Measurements from ENCODE around the gene CKB.
"Not testable (repeated sequence)": the region's sequence is repeated elsewhere in the genome, so short reads cannot be mapped to it uniquely, and the experiment has no call there.

Gene CKB

GRCh38 chr14:103528146-103528586 lies 5.5 kb upstream of the CKB start:
- no peaks in the 10 kb centered on the region; the same call in 1 of the 2 replicates for H3K36me3 ChIP-seq (ENCODE audit: insufficient read depth, low read length)
- H3K4me1 ChIP-seq (ENCODE audit: insufficient read depth, low read length): no peaks in the 10 kb centered on the region; the same call in 1 of the 2 replicates
- no peaks in the 10 kb centered on the region for H3K9me3 ChIP-seq (ENCODE audit: control insufficient read depth, insufficient read depth, low read length)
- H3K9ac ChIP-seq (ENCODE audit: low read depth, low read length): peak overlapping the region; percentile 89

- Histone ChIP-seq H3K36me3 (ENCODE audit: insufficient read depth, low read length) (no peaks in the 10 kb centered on the region; the same call in 1 of the 2 replicates), H3K9ac (ENCODE audit: low read depth, low read length) (0 out of 2 replicates have a peak overlapping the region, but pooled peaks have one; percentile 89), H3K4me1 (ENCODE audit: insufficient read depth, low read length) (no peaks in the 10 kb centered on the region; the same call in 1 of the 2 replicates), H3K9me3 (ENCODE audit: control insufficient read depth, insufficient read depth, low read length) (no peaks in the 10 kb centered on the region)
Observed at GRCh38 chr14:103527408-103528145, 4.9 kb upstream of the CKB start.

- Histone ChIP-seq H3K9me3 (ENCODE audit: control insufficient read depth, insufficient read depth, low read length) (no peaks in the 10 kb centered on the region), H3K36me3 (ENCODE audit: insufficient read depth, low read length) (no peaks in the 10 kb centered on the region; the same call in 1 of the 2 replicates), H3K9ac (ENCODE audit: low read depth, low read length) (no peak overlapping the region), H3K4me1 (ENCODE audit: insufficient read depth, low read length) (no peaks in the 10 kb centered on the region; the same call in 1 of the 2 replicates)
Observed at GRCh38 chr14:103526914-103527248, 4.3 kb upstream of the CKB start.

GRCh38 chr14:103526247-103526913 lies 3.8 kb upstream of the CKB start:
- no peaks in the 10 kb centered on the region for H3K9me3 ChIP-seq (ENCODE audit: control insufficient read depth, insufficient read depth, low read length)
- H3K9ac ChIP-seq (ENCODE audit: low read depth, low read length): no peak overlapping the region
- no peaks in the 10 kb centered on the region; the same call in 1 of the 2 replicates for H3K36me3 ChIP-seq (ENCODE audit: insufficient read depth, low read length)
- H3K4me1 ChIP-seq (ENCODE audit: insufficient read depth, low read length): no peaks in the 10 kb centered on the region; the same call in 1 of the 2 replicates

DNA sequence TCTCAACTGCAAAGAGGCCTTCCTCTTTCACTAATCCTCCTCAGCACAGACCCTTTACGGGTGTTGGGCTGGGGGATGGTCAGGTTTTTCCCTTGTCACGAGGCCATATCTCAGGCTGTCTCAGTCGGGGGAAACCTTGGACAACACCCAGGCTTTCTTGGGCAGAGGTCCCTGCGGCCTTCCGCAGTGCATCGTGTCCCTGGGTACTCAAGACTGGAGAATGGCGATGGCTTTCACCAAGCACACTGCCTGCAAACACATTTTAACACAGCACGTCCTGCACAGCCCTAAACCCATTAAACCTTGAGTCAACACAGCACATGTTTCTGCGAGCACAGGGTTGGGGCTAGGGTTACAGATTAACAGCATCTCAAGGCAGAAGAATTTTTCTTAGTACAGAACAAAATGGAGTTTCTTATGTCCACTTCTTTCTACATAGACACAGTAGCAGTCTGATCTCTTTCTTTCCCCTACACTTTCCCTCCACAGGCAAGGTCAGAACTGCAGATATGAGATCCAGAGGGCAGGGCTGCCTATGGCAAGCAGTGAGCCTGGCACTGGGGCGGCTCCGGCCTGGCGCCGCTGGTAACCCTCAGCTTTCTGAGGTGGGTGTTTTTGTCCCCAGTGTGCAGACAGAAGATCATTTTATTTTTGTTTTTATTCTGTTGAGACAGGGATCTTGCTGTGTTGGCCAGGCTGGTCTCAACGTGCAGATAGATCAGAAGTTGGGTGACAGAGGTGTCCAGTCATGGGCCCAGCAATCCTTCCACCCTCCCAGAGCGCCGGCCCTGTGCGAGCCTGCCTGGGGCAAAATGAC lies 3.0 kb upstream of the CKB start:
- not testable (repeated sequence) for H3K9me3 ChIP-seq (ENCODE audit: control insufficient read depth, insufficient read depth, low read length); H3K36me3 ChIP-seq (ENCODE audit: insufficient read depth, low read length); H3K9ac ChIP-seq (ENCODE audit: low read depth, low read length); H3K4me1 ChIP-seq (ENCODE audit: insufficient read depth, low read length)

- Histone ChIP-seq H3K9ac (ENCODE audit: low read depth, low read length) (no peak overlapping the region), H3K36me3 (ENCODE audit: insufficient read depth, low read length) (no peaks in the 10 kb centered on the region), H3K4me1 (ENCODE audit: insufficient read depth, low read length) (no peaks in the 10 kb centered on the region; the same call in 1 of the 2 replicates), H3K9me3 (ENCODE audit: control insufficient read depth, insufficient read depth, low read length) (no peaks in the 10 kb centered on the region)
Observed at GRCh38 chr14:103524002-103524935, 1.6 kb upstream of the CKB start.

DNA sequence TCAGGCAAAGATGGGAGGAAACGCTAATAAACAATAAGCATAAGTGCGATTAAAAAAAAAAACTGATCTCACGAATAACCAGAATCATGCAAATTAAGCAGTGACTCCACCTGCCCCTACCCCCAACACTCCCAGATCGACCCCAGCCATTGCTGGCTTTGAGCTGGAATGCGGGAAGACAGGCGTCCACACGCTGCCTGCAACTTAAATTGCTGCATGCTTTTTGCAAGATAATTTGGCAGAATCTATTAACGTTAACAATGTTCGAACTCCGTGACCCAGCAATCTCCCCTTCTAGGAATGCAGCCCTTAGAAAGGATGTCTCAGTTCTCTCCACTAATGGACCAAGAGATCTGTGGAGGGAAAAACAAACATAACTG lies 935 bp upstream of the CKB start:
- Histone ChIP-seq H3K9me3 (ENCODE audit: control insufficient read depth, insufficient read depth, low read length) (no peaks in the 10 kb centered on the region), H3K4me1 (ENCODE audit: insufficient read depth, low read length) (peaks cover 5% of the 10 kb centered on the region; the same call in 1 of the 2 replicates), H3K36me3 (ENCODE audit: insufficient read depth, low read length) (no peaks in the 10 kb centered on the region), H3K9ac (ENCODE audit: low read depth, low read length) (peak overlapping the region; percentile 76)

DNA sequence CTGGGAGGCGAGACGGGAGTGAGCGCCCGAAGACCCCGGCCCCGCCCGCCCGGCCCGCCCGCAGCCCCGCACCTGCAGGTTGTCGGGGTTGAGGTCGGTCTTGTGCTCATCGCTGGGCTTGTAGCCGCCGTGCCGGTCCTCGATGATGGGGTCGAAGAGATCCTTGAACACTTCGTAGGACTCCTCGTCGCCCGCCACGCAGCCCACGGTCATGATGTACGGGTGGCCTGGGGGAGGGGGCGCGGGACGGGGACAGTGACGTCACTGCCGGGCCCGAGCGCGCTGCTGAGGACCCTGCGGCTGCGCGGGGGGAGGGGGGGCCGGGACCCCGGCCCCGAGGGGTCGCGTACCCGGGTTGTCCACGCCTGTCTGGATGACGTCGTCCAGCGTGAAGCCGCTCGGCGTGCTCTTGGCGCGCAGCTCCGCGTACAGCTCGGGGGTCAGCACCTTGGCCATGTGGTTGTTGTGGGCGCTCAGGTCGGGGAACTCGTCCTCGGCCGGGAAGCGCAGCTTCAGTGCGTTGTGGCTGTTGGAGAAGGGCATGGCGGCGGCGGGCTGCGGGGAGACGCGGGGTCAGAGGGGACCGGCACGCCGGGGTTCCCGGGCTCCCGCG lies 573 bp downstream of the CKB start:
- H3K4me1 ChIP-seq (ENCODE audit: insufficient read depth, low read length): peaks cover 5% of the 10 kb centered on the region; the same call in 1 of the 2 replicates
- peak overlapping the region; percentile 76 for H3K9ac ChIP-seq (ENCODE audit: low read depth, low read length)
- H3K36me3 ChIP-seq (ENCODE audit: insufficient read depth, low read length): no peaks in the 10 kb centered on the region
- H3K9me3 ChIP-seq (ENCODE audit: control insufficient read depth, insufficient read depth, low read length): no peaks in the 10 kb centered on the region

DNA sequence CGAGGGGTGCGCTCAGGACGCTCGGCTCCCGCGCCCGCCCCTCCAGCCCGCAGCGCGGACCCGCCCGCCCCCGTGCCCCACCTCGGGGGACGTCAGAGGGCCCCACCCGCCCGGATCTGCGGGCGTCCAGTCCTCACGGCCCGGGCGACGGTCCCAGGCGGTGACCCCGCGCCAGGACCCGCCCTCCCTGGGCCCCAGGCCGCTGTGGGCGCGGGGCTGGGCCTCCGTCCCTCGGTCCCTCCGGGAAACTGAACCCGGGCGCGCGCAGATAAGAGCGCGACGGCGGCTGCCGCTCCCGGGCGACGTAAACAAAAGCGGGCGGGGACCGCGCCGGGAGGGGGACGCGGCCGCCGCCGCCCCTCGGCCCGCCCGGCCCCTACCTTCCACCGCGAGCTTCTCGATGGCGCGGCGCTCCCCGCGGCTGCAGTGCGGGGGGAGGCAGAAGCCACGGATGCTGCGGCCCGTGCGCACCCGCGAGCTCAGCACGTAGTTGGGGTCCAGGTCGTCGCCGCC lies 1.1 kb downstream of the CKB start:
- Histone ChIP-seq H3K9me3 (ENCODE audit: control insufficient read depth, insufficient read depth, low read length) (no peaks in the 10 kb centered on the region), H3K4me1 (ENCODE audit: insufficient read depth, low read length) (peaks cover 8% of the 10 kb centered on the region), H3K9ac (ENCODE audit: low read depth, low read length) (peak overlapping the region; percentile 76), H3K36me3 (ENCODE audit: insufficient read depth, low read length) (no peaks in the 10 kb centered on the region)

DNA sequence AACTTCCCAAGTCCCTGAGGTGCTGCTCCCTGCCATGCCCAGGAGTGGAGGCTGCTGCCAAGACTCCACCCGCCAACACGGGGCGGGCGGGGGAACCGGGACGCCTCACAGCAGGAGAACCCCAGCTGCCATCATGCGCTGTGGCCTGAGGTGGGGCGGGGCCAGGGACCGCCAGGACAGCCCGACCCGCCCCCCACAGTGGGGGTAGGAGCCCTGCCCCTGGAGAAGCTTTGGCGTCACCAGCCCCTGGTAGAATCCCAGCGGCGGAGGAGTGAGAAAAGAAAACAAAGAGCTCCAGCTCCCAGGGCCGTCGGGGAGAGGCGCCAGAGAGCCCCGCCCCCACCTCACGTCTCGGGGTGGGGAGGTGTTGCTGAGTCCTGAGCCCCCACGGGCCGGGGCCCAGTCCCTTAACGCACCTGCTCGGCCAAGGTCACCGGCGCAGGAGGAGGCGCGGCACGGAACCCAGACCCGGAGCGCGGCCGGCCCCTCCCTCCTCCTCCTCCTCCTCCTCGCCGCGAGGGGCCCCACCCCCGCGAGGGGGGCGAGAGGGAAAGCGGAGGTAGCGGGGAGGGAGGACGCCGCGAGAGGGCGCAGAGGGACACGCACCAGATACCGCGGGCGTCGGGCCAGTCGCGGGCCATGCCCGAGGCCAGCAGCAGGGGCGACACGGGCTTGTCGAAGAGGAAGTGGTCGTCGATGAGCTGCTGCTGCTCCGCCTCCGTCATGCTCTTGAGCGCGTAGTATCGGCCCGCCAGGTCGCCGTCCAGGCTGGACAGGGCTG lies 1.8 kb downstream of the CKB start:
- H3K9ac ChIP-seq (ENCODE audit: low read depth, low read length): peak overlapping the region; percentile 76; the same call in 1 of the 2 replicates
- H3K4me1 ChIP-seq (ENCODE audit: insufficient read depth, low read length): peaks cover 8% of the 10 kb centered on the region
- no peaks in the 10 kb centered on the region for H3K36me3 ChIP-seq (ENCODE audit: insufficient read depth, low read length)
- no peaks in the 10 kb centered on the region for H3K9me3 ChIP-seq (ENCODE audit: control insufficient read depth, insufficient read depth, low read length)

DNA sequence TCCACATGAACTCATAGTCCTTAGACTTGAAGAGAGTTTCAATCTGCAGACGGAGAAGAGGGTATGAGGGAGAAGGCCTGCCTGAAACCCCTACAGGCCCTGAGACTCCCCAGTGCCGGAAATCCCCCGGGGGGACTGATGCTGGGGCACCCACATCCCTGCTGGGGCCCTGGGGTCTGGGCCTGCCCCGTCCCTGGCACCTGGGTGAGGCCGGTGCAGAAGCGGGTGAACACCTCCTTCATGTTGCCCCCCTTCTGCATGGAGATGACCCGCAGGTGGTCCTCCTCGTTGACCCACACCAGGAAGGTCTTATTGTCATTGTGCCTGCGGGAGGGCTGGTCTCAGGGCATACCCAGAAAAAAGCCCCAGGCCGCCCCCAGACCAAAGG lies 2.4 kb downstream of the CKB start:
- no peak overlapping the region for H3K9ac ChIP-seq (ENCODE audit: low read depth, low read length)

DNA sequence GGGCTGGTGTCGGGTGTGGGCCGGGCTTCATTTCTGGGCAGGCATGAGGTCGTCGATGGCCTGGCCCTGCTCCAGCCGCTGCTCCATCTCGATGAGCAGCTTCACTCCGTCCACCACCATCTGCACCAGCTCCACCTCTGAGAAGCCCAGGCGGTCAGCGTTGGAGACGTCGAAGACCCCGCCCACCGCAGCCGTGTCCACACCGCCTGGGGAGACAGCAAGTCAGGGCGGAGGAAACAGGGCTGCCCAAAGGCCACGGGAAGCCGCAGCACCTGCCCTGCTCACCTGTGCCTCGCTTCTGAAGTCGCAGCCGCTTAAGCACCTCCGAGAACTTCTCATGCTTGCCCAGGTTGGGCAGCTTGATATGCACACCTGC lies 2.8 kb downstream of the CKB start:
- Histone ChIP-seq H3K36me3 (ENCODE audit: insufficient read depth, low read length) (no peaks in the 10 kb centered on the region), H3K4me1 (ENCODE audit: insufficient read depth, low read length) (peaks cover 8% of the 10 kb centered on the region), H3K9ac (ENCODE audit: low read depth, low read length) (no peak overlapping the region), H3K9me3 (ENCODE audit: control insufficient read depth, insufficient read depth, low read length) (no peaks in the 10 kb centered on the region)

More for the DNA sequence above, 2.4 kb downstream of the CKB start:
- Histone ChIP-seq H3K4me1 (ENCODE audit: insufficient read depth, low read length) (peaks cover 8% of the 10 kb centered on the region), H3K9me3 (ENCODE audit: control insufficient read depth, insufficient read depth, low read length) (no peaks in the 10 kb centered on the region), H3K36me3 (ENCODE audit: insufficient read depth, low read length) (no peaks in the 10 kb centered on the region)
